ENCODE data around the gene TTC28.
"Not testable (repeated sequence)": the region's sequence is repeated elsewhere in the genome, so short reads cannot be mapped to it uniquely, and the experiment has no call there.

The TTC28 gene

DNA sequence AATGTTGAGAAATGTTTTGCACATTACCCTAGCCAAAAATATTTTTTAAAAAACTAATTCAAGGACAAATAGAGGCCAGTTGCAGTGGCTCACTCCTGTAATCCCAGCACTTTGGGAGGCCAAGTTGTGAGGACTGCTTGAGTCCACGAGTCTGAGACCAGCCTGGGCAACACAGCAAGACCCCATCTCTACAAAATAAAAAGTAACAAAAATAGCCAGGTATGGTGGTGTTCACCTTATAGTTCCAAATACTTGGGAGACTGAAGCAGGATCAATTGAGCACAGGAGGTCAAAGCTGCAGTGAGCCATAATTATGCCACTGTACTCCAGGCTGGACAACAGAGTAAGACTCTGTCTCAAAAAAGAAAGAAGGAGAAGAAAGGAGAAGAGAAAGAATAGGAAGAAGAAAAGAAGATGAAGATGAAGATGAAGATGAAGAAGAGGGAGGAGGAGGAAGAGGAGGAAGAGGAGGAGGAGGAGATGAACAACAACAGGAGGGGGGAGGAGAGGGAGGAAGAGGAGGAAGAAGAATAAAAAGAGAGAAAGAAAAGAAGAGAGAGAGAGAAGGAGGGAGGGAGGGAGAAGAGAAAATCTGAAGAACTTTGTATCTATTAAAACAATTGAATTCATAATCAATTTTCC is 136.5 kb downstream of the TTC28 start:
- Histone ChIP-seq H4K20me1 (no peaks in the 10 kb centered on the region), H3K9me3 (peaks cover 6% of the 10 kb centered on the region; the same call in 1 of the 2 replicates), H3K4me2 (no peak overlapping the region), H3K4me1 (no peaks in the 10 kb centered on the region), H3K27ac (no peak overlapping the region), H3K4me3 (no peak overlapping the region), H3K27me3 (no peaks in the 10 kb centered on the region), H3K36me3 (no peaks in the 10 kb centered on the region), H3K9ac (no peak overlapping the region)
- no peak for TF ChIP-seq Cebpa-rat (IDR thresholded peaks at IDR 0.05)

DNA sequence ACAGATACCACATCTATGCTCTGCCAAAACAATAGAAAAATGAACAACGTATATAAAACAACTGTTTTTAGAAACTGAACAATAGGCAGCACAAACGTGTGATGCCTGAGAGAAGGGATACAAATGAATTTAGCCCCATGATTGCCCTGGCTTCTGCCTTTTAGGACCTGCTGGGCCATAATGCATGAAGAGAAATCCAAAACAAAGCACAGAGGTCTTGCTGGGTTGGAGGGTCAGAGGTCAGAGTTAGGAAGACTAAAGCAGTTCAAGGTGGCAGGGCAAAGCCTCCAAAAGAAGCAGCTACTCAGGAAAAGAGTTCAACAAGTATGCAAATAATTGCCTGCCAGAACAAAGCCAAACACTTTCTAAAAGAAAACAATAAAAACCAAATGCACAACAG is 138.5 kb downstream of the TTC28 start:
- Histone ChIP-seq H3K4me1 (no peaks in the 10 kb centered on the region), H3K9ac (no peak overlapping the region), H3K27me3 (no peaks in the 10 kb centered on the region), H3K9me3 (peaks cover 6% of the 10 kb centered on the region; the same call in 1 of the 2 replicates), H3K4me3 (no peak overlapping the region), H3K27ac (no peak overlapping the region), H3K36me3 (no peaks in the 10 kb centered on the region), H3K4me2 (no peak overlapping the region), H4K20me1 (no peaks in the 10 kb centered on the region)
- TF ChIP-seq Cebpa-rat (IDR thresholded peaks at IDR 0.05): no peak

DNA sequence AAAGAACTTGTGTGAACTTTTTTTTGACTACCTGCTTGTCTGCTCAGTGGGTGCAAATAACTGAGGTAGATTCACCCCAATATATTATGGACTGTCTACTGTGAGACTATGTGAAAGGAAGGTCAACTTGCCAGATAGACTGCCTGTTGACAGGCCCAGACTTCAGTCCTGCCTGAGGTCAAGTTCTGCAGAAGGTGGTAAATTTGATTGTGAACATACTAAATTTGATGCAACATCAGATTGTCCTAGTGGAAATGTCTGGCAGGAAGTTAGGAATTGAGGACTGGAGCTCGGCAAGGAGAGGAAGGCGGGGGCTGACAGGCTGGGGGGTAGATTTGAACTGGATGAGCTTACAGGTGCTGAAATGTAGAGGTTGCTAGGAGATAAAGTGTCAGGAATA is 140.7 kb downstream of the TTC28 start:
- H3K27me3 ChIP-seq: no peaks in the 10 kb centered on the region
- no peak overlapping the region for H3K27ac ChIP-seq
- H3K9me3 ChIP-seq: peaks cover 11% of the 10 kb centered on the region
- no peaks in the 10 kb centered on the region for H4K20me1 ChIP-seq
- H3K36me3 ChIP-seq: no peaks in the 10 kb centered on the region
- no peak overlapping the region for H3K4me2 ChIP-seq
- no peak for TF ChIP-seq Cebpa-rat (IDR thresholded peaks at IDR 0.05)
- H3K4me3 ChIP-seq: no peak overlapping the region
- H3K9ac ChIP-seq: no peak overlapping the region
- no peaks in the 10 kb centered on the region for H3K4me1 ChIP-seq

DNA sequence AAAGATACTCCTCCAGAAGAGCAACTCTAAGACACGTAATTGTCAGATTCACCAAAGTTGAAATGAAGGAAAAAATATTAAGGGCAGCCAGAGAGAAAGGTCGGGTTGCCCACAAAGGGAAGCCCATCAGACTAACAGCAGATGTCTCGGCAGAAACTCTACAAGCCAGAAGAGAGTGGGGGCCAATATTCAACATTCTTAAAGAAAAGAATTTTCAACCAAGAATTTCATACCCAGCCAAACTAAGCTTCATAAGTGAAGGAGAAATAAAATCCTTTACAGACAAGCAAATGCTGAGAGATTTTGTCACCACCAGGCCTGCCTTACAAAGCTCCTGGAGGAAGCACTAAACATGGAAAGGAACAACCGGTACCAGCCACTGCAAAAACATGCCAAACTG is 149.1 kb downstream of the TTC28 start:
- H3K4me2 ChIP-seq, H3K4me1 ChIP-seq, H3K9ac ChIP-seq, H4K20me1 ChIP-seq, H3K27me3 ChIP-seq, H3K4me3 ChIP-seq, H3K36me3 ChIP-seq, H3K27ac ChIP-seq: not testable (repeated sequence)
- peaks cover 36% of the 10 kb centered on the region for H3K9me3 ChIP-seq

DNA sequence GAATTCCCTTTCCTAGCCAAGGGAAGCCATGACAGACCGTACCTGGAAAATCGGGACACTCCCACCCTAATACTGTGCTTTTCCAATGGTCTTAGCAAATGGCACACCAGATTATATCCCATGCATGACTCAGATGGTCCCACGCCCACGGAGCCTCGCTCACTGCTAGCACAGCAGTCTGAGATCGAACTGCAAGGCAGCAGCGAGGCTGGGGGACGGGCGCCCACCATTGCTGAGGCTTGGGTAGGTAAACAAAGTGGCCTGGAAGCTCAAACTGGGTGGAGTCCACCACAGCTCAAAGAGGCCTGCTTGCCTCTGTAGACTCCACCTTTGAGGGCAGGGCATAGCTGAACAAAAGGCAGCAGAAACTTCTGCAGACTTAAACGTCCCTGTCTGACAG is 150.5 kb downstream of the TTC28 start:
- not testable (repeated sequence) for H3K27me3 ChIP-seq, H3K4me3 ChIP-seq, H3K4me1 ChIP-seq, H4K20me1 ChIP-seq, H3K36me3 ChIP-seq, H3K4me2 ChIP-seq, H3K9ac ChIP-seq, H3K27ac ChIP-seq
- peaks cover 34% of the 10 kb centered on the region for H3K9me3 ChIP-seq

DNA sequence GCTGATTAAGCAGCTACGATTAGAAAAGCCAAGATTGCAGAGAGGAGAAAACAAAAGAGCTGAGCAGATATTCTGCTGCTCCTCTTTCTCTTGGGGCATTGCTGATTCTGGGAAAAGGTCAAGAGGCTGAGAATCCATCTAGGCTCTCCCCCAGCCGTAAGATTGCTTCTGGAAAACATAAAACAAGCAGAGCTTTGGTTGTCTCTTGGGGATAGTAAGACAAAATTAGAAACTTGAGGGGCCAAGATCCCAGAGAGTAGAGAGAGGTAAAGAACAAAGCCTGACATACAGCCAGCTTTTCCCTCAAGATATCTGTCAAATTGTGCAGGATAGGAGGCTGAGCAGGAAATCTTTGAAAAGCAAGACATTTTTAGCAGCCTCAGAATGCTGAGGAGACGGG is 158.2 kb downstream of the TTC28 start:
- Histone ChIP-seq H3K4me3 (no peak overlapping the region), H3K4me2 (no peak overlapping the region), H3K27ac (no peak overlapping the region), H4K20me1 (no peaks in the 10 kb centered on the region), H3K9ac (no peak overlapping the region), H3K36me3 (no peaks in the 10 kb centered on the region), H3K9me3 (no peaks in the 10 kb centered on the region), H3K4me1 (no peaks in the 10 kb centered on the region), H3K27me3 (no peaks in the 10 kb centered on the region)
- no peak for TF ChIP-seq Cebpa-rat (IDR thresholded peaks at IDR 0.05)

DNA sequence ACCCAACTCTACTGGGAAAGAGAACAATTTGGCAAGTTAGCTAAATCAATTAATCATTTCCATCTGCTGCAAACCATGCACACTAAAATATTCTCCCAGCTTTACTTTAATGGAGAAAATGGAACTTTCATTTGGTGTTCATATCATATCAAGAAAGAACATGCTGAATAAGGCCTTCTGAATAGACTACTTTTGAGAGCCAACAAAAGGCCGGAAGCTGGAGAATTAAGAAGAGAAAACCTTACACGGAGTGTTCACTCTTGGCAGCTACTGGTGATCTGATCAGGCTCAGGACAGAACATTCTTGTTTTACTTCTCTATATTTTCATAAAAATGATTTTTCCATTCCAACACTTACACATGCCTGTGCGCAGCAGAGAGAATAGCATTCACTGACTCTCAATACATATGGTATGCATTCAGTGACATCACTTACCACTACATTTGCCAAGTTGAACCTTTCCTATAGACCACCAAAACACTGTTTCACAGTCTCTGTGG is 165.3 kb downstream of the TTC28 start:
- no peak overlapping the region for H3K4me2 ChIP-seq
- no peak for TF ChIP-seq Cebpa-rat (IDR thresholded peaks at IDR 0.05)
- no peaks in the 10 kb centered on the region for H3K36me3 ChIP-seq
- no peaks in the 10 kb centered on the region for H3K27me3 ChIP-seq
- H4K20me1 ChIP-seq: no peaks in the 10 kb centered on the region
- H3K4me1 ChIP-seq: no peaks in the 10 kb centered on the region
- H3K9ac ChIP-seq: no peak overlapping the region
- H3K9me3 ChIP-seq: peaks cover 14% of the 10 kb centered on the region
- H3K27ac ChIP-seq: no peak overlapping the region
- no peak overlapping the region for H3K4me3 ChIP-seq

DNA sequence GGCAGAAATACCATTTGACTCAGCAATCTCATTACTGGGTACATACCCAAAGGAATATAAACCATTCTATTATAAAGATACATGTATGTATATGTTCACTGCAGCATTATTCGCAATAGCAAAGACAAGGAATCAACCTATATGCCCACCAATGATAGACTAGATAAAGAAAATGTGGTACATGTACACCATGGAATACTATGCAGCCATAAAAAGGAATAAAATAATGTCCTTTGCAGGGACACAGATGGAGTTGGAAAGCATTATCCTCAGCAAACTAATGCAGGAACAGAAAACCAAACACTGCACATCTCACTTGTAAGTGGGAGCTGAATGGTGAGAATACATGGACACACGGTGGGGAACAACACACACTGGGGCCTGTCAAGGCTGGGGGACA is 167.3 kb downstream of the TTC28 start:
- H3K27me3 ChIP-seq, H3K27ac ChIP-seq, H3K4me3 ChIP-seq: not testable (repeated sequence)

DNA sequence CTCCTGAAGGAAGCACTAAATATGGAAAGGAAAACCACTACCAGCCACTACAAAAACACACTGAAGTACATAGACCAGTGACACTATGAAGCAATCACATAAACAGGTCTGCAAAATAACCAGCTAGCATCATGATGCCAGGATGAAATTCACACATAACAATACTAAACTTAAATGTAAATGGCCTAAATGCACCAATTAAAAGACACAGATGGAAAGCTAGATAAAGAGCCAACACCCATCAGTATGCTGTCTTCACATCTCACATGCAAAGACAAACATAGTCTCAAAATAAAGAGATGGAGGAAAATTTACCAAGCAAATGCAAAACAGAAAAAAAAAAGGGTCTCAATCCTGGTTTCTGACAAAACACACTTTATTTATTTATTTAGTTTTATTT is 171.7 kb downstream of the TTC28 start:
- no peak for TF ChIP-seq Cebpa-rat (IDR thresholded peaks at IDR 0.05)
- Histone ChIP-seq H3K9me3 (peaks cover 18% of the 10 kb centered on the region), H3K36me3 (no peaks in the 10 kb centered on the region), H3K27me3 (no peaks in the 10 kb centered on the region), H3K4me2 (peak overlapping the region; percentile 34; the same call in 1 of the 2 replicates), H3K4me3 (no peak overlapping the region), H3K9ac (no peak overlapping the region), H4K20me1 (no peaks in the 10 kb centered on the region), H3K4me1 (peaks cover 29% of the 10 kb centered on the region), H3K27ac (no peak overlapping the region)

More for the DNA sequence above, 167.3 kb downstream of the TTC28 start:
- H3K4me2 ChIP-seq, H3K36me3 ChIP-seq, H3K4me1 ChIP-seq, H4K20me1 ChIP-seq, H3K9ac ChIP-seq: not testable (repeated sequence)
- H3K9me3 ChIP-seq: peaks cover 18% of the 10 kb centered on the region

DNA sequence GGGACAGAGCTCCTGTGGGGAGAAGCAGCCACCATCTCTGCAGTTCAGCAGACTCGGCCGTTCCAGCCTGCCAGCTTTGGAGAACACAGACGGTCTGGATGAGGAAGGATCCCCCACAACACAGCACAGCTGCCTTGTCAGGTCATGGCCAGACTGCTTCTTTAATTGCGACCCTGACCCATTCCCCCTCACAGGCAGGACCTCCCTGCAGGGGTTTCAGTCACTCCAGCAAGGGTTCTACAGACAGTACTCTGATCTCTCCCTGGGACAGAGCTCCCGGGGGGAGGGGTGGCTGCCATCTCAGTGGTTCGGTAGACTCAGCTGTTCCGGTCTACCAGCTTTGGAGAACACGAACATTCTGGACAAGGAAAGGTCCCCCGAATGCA is 173.5 kb downstream of the TTC28 start:
- H3K4me1 ChIP-seq: peaks cover 29% of the 10 kb centered on the region
- H4K20me1 ChIP-seq: no peaks in the 10 kb centered on the region
- TF ChIP-seq Cebpa-rat (IDR thresholded peaks at IDR 0.05): no peak
- H3K36me3 ChIP-seq: no peaks in the 10 kb centered on the region
- no peaks in the 10 kb centered on the region for H3K27me3 ChIP-seq
- peaks cover 12% of the 10 kb centered on the region for H3K9me3 ChIP-seq
- peak overlapping the region; percentile 42; the same call in 1 of the 2 replicates for H3K27ac ChIP-seq
- peak overlapping the region; percentile 74 for H3K4me2 ChIP-seq
- no peak overlapping the region for H3K4me3 ChIP-seq
- peak overlapping the region; percentile 2; the same call in 1 of the 2 replicates for H3K9ac ChIP-seq

Data from BLaER1 (cell line).